ENCODE measurements around the gene ATG7.

Gene ATG7

DNA sequence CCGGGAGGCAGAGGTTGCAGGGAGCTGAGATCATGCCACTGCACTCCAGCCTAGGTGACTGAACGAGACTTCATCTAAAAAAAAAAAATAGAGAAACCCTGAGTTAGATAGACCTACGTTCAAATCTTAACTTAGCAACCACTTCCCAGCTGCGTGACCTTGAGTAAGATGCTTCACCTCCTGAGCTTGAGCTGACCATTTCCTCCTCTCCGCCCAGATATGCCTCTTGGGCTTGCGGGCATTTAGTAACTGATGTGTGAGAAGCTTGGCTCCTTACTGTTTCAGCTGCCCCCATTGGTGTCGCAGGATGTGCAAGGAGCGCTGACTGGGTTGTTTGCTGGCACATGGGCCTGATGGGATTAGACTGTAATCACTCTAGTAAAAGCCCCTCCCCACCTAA is 26.9 kb upstream of the ATG7 start:
- H3K36me3 ChIP-seq (ENCODE audit: control insufficient read depth, insufficient read depth, low read length), result no peaks in the 10 kb centered on the region
- no peaks in the 10 kb centered on the region for H3K79me2 ChIP-seq
- H3K27ac ChIP-seq, result no peak overlapping the region
- no peaks in the 10 kb centered on the region for H3K4me1 ChIP-seq
- no peak overlapping the region for H2AFZ ChIP-seq
- TF ChIP-seq, protein P1, sequence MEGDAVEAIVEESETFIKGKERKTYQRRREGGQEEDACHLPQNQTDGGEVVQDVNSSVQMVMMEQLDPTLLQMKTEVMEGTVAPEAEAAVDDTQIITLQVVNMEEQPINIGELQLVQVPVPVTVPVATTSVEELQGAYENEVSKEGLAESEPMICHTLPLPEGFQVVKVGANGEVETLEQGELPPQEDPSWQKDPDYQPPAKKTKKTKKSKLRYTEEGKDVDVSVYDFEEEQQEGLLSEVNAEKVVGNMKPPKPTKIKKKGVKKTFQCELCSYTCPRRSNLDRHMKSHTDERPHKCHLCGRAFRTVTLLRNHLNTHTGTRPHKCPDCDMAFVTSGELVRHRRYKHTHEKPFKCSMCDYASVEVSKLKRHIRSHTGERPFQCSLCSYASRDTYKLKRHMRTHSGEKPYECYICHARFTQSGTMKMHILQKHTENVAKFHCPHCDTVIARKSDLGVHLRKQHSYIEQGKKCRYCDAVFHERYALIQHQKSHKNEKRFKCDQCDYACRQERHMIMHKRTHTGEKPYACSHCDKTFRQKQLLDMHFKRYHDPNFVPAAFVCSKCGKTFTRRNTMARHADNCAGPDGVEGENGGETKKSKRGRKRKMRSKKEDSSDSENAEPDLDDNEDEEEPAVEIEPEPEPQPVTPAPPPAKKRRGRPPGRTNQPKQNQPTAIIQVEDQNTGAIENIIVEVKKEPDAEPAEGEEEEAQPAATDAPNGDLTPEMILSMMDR (IDR thresholded peaks at IDR 0.05), result no peak
- H3K4me3 ChIP-seq (ENCODE audit: low read depth, low read length), result no peak overlapping the region
- no peak overlapping the region for H3K4me2 ChIP-seq (ENCODE audit: low read length)
- no peaks in the 10 kb centered on the region for H3K27me3 ChIP-seq (ENCODE audit: control insufficient read depth, insufficient read depth, low read length)
- no peak overlapping the region for H3K9ac ChIP-seq
- no peaks in the 10 kb centered on the region for H3K9me3 ChIP-seq (ENCODE audit: control insufficient read depth, low read length)

GRCh38 chr3:11245827-11246662 is 26.2 kb upstream of the ATG7 start:
- no peaks in the 10 kb centered on the region for H3K79me2 ChIP-seq
- H3K9me3 ChIP-seq (ENCODE audit: control insufficient read depth, low read length), result no peaks in the 10 kb centered on the region
- H3K27ac ChIP-seq, result no peak overlapping the region
- no peaks in the 10 kb centered on the region for H3K36me3 ChIP-seq (ENCODE audit: control insufficient read depth, insufficient read depth, low read length)
- H3K4me2 ChIP-seq (ENCODE audit: low read length), result no peak overlapping the region
- no peak overlapping the region for H3K4me3 ChIP-seq (ENCODE audit: low read depth, low read length)
- H3K27me3 ChIP-seq (ENCODE audit: control insufficient read depth, insufficient read depth, low read length), result no peaks in the 10 kb centered on the region
- no peak overlapping the region for H2AFZ ChIP-seq
- H3K4me1 ChIP-seq, result no peaks in the 10 kb centered on the region
- TF ChIP-seq, protein P1 (IDR thresholded peaks at IDR 0.05), result no peak
- no peak overlapping the region for H3K9ac ChIP-seq

DNA sequence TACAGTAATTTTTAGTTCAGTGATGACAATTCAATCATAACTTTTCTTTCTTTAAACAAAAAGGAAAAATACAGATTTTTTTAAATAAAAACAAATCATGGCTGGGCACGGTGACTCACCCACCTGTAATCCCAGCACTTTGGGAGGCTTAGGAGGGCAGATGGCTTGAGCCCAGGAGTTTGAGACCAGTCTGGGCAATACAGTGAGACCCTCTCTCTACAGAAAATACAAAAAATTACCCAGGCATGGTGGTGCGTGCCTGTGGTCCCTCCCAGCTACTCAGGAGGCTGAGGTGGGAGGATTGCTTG is 25.6 kb upstream of the ATG7 start:
- Histone ChIP-seq H3K4me3 (ENCODE audit: low read depth, low read length) (no peak overlapping the region), H3K4me2 (ENCODE audit: low read length) (no peak overlapping the region), H3K9me3 (ENCODE audit: control insufficient read depth, low read length) (no peaks in the 10 kb centered on the region), H3K4me1 (no peaks in the 10 kb centered on the region), H3K27me3 (ENCODE audit: control insufficient read depth, insufficient read depth, low read length) (no peaks in the 10 kb centered on the region), H3K9ac (no peak overlapping the region), H3K36me3 (ENCODE audit: control insufficient read depth, insufficient read depth, low read length) (no peaks in the 10 kb centered on the region), H3K79me2 (no peaks in the 10 kb centered on the region), H2AFZ (no peak overlapping the region), H3K27ac (no peak overlapping the region)
- TF ChIP-seq, protein P1 (IDR thresholded peaks at IDR 0.05), result no peak

- Histone ChIP-seq H3K9ac (no peak overlapping the region), H3K4me2 (ENCODE audit: low read length) (no peak overlapping the region), H2AFZ (no peak overlapping the region), H3K79me2 (no peaks in the 10 kb centered on the region), H3K4me1 (no peaks in the 10 kb centered on the region), H3K36me3 (ENCODE audit: control insufficient read depth, insufficient read depth, low read length) (no peaks in the 10 kb centered on the region), H3K27ac (no peak overlapping the region), H3K9me3 (ENCODE audit: control insufficient read depth, low read length) (no peaks in the 10 kb centered on the region), H3K4me3 (ENCODE audit: low read depth, low read length) (no peak overlapping the region), H3K27me3 (ENCODE audit: control insufficient read depth, insufficient read depth, low read length) (no peaks in the 10 kb centered on the region)
- TF ChIP-seq, protein P1 (IDR thresholded peaks at IDR 0.05), result no peak
Measured at GRCh38 chr3:11247362-11247761, 24.8 kb upstream of the ATG7 start.

GRCh38 chr3:11248596-11248995 is 23.6 kb upstream of the ATG7 start:
- Histone ChIP-seq H3K79me2 (no peaks in the 10 kb centered on the region), H3K9ac (no peak overlapping the region), H3K4me1 (no peaks in the 10 kb centered on the region), H3K4me2 (ENCODE audit: low read length) (no peak overlapping the region), H3K27me3 (ENCODE audit: control insufficient read depth, insufficient read depth, low read length) (no peaks in the 10 kb centered on the region), H3K9me3 (ENCODE audit: control insufficient read depth, low read length) (no peaks in the 10 kb centered on the region), H3K36me3 (ENCODE audit: control insufficient read depth, insufficient read depth, low read length) (no peaks in the 10 kb centered on the region), H3K27ac (no peak overlapping the region), H3K4me3 (ENCODE audit: low read depth, low read length) (no peak overlapping the region), H2AFZ (no peak overlapping the region)
- TF ChIP-seq, protein P1 (IDR thresholded peaks at IDR 0.05), result no peak

Measured in parathyroid adenoma (tissue), 2 donors.